ENCODE measurements around the gene DCST2.

DNA sequence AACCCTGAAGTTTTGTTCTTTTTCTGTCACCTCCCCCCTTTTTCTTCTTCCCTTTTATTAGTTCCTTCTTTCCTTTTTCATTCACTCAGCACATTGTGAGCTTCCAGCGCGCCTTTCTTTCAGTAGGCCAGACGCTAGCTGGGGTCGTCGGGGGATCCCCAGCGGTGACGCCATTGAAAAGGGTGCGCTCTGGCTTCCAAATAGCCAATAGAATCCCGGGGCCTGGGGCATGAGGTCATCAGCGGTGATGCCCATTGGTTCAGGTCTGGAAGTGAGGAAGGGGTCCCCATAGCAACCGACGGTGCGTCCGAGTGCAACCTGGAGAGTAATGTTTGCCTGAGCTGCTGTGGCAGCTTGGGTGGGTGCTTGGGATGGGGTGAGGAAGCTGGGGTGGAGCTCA, 38.1 kb upstream of the DCST2 start:
- TF ChIP-seq YY1 (IDR thresholded peaks at IDR 0.05; ENCODE audit: low read depth) (no peak), CHD2 (IDR thresholded peaks at IDR 0.05; ENCODE audit: low read length, partially characterized antibody) (no peak), POLR2AphosphoS5 (IDR thresholded peaks at IDR 0.05; ENCODE audit: low read depth, low read length) (no peak), MXI1 (IDR thresholded peaks at IDR 0.05; ENCODE audit: low read depth, low read length) (no peak), RAD21 (IDR thresholded peaks at IDR 0.05; ENCODE audit: low read length) (no peak), MEF2A (IDR thresholded peaks at IDR 0.05; ENCODE audit: borderline replicate concordance, low read depth) (no peak), FOSL2 (IDR thresholded peaks at IDR 0.05; ENCODE audit: borderline replicate concordance, low read depth) (no peak), EP300 (IDR thresholded peaks at IDR 0.05; ENCODE audit: borderline replicate concordance in 1 of 2, low read depth in 1 of 2, low read length in 1 of 2) (no peak), RFX5 (IDR thresholded peaks at IDR 0.05; ENCODE audit: low read length) (no peak)
- TF ChIP-seq, protein P1, sequence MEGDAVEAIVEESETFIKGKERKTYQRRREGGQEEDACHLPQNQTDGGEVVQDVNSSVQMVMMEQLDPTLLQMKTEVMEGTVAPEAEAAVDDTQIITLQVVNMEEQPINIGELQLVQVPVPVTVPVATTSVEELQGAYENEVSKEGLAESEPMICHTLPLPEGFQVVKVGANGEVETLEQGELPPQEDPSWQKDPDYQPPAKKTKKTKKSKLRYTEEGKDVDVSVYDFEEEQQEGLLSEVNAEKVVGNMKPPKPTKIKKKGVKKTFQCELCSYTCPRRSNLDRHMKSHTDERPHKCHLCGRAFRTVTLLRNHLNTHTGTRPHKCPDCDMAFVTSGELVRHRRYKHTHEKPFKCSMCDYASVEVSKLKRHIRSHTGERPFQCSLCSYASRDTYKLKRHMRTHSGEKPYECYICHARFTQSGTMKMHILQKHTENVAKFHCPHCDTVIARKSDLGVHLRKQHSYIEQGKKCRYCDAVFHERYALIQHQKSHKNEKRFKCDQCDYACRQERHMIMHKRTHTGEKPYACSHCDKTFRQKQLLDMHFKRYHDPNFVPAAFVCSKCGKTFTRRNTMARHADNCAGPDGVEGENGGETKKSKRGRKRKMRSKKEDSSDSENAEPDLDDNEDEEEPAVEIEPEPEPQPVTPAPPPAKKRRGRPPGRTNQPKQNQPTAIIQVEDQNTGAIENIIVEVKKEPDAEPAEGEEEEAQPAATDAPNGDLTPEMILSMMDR (IDR thresholded peaks at IDR 0.05) = no peak
- TF ChIP-seq, protein P2, sequence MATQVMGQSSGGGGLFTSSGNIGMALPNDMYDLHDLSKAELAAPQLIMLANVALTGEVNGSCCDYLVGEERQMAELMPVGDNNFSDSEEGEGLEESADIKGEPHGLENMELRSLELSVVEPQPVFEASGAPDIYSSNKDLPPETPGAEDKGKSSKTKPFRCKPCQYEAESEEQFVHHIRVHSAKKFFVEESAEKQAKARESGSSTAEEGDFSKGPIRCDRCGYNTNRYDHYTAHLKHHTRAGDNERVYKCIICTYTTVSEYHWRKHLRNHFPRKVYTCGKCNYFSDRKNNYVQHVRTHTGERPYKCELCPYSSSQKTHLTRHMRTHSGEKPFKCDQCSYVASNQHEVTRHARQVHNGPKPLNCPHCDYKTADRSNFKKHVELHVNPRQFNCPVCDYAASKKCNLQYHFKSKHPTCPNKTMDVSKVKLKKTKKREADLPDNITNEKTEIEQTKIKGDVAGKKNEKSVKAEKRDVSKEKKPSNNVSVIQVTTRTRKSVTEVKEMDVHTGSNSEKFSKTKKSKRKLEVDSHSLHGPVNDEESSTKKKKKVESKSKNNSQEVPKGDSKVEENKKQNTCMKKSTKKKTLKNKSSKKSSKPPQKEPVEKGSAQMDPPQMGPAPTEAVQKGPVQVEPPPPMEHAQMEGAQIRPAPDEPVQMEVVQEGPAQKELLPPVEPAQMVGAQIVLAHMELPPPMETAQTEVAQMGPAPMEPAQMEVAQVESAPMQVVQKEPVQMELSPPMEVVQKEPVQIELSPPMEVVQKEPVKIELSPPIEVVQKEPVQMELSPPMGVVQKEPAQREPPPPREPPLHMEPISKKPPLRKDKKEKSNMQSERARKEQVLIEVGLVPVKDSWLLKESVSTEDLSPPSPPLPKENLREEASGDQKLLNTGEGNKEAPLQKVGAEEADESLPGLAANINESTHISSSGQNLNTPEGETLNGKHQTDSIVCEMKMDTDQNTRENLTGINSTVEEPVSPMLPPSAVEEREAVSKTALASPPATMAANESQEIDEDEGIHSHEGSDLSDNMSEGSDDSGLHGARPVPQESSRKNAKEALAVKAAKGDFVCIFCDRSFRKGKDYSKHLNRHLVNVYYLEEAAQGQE (IDR thresholded peaks at IDR 0.05; ENCODE audit: low read depth, low read length) = no peak
- TF ChIP-seq, protein P3, sequence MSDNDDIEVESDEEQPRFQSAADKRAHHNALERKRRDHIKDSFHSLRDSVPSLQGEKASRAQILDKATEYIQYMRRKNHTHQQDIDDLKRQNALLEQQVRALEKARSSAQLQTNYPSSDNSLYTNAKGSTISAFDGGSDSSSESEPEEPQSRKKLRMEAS (IDR thresholded peaks at IDR 0.05; ENCODE audit: low read depth) = no peak
